ENCODE results near the gene WNT6. TPM values are rescaled to one million over a fixed set of nuclear protein-coding genes. Genes with fewer than 3 reads are reported as not detected.
A peak's percentile ranks its signal among the peaks of the same experiment; 100 is the strongest.

Gene WNT6
- total and polyA plus RNA-seq, 10 of the 15 experiments (the other 5 are each of a cell fraction or from before 2014, with no cell fraction given): 0.11 to 0.44 (median 0.22) TPM; not detected in 5

- no peak for TF ChIP-seq RAD51 (IDR thresholded peaks at IDR 0.05)
These were observed 9.5 kb downstream of the WNT6 start (continued) for GRCh38 chr2:218869064-218869463.

GRCh38 chr2:218870984-218871344 is 11.4 kb downstream of the WNT6 start:
- no peaks in the 10 kb centered on the region for H3K36me3 ChIP-seq (ENCODE audit: control insufficient read depth in 2 of 2, insufficient read depth in 2 of 2, low read length in 1 of 2)
- no peaks in the 10 kb centered on the region for H4K20me1 ChIP-seq (ENCODE audit: control insufficient read depth, insufficient read depth)
- 3% methylated on average over 18 of the region's 18 CpGs for WGBS (ENCODE audit: insufficient coverage, insufficient replicate concordance, low lambda C conversion rate, missing lambda C conversion rate)
- H2AFZ ChIP-seq (ENCODE audit: control insufficient read depth, low read depth, low read length): peak overlapping the region; percentile 15; the same call in 1 of the 2 replicates
- H3K4me1 ChIP-seq (ENCODE audit: control insufficient read depth, insufficient read depth, low read length): peaks cover 21% of the 10 kb centered on the region
- ChIA-PET RAD21 (ENCODE audit: unreplicated experiment) (interaction anchor here (2.1 kb wide), 1 partner anchor 27 kb away, joined by 11 read pairs; no protein-coding TSS in a partner anchor), SMC1A (ENCODE audit: uncharacterized antibody, unreplicated experiment) (interaction anchor here (0.7 to 1.9 kb wide), 5 partner anchors 9 to 37 kb away, joined by 3 to 5 read pairs (median 4); partner anchors contain the start of gene WNT10A), CTCF (interaction anchor here (21.9 kb wide), 1 partner anchor 30 kb away, joined by 1364 read pairs; no protein-coding TSS in a partner anchor), POLR2A (interaction anchor here (0.5 kb wide), 1 partner anchor 211 kb away, joined by 3 read pairs; the partner anchor contains the start of genes BCS1L and ZNF142)
- TF ChIP-seq ATF7 (IDR thresholded peaks at IDR 0.05; ENCODE audit: low read depth) (no peak), IKZF1 (conservative IDR thresholded peaks at IDR 0.05) (peak; percentile 36; the same call in 1 of the 2 replicates), SPI1 (IDR thresholded peaks at IDR 0.05; ENCODE audit: borderline replicate concordance, insufficient read depth, low read depth, low read length) (peak; percentile 33; the same call in 1 of the 2 replicates)
- H3K9ac ChIP-seq (ENCODE audit: control insufficient read depth, insufficient read depth, low read length): no peak overlapping the region
- intact Hi-C loops (cut with micrococcal nuclease; ENCODE audit: unreplicated experiment) (no loop called here), in situ Hi-C loops (cut with MboI) (no loop called here)
- DNase-seq (ENCODE audit: low read depth, low spot score) (no peak), FAIRE-seq (no peak), ATAC-seq (no peak)
- BruUV-seq (replicated peaks): no TSS peak
- H3K4me2 ChIP-seq (ENCODE audit: control insufficient read depth, insufficient read depth): peak overlapping the region; percentile 44
- no peak overlapping the region for H3K27ac ChIP-seq (ENCODE audit: control insufficient read depth, insufficient read depth)
- H3K27me3 ChIP-seq (replicated peaks in 1 of 2; ENCODE audit: control insufficient read depth in 2 of 2, insufficient read depth in 2 of 2, low read length in 1 of 2): peaks cover 13 to 30% of the 10 kb centered on the region in 2 experiments
- no peak overlapping the region for H3K4me3 ChIP-seq
- H3K79me2 ChIP-seq (ENCODE audit: control insufficient read depth, insufficient read depth, low read length): no peaks in the 10 kb centered on the region
- H3K9me3 ChIP-seq (replicated peaks; ENCODE audit: control insufficient read depth, insufficient read depth, low read length): no peaks in the 10 kb centered on the region
